RWPE2 (cell line): Measurements from ENCODE around the gene BCL2L1.

Experiments used
- ATAC-seq: fragments of 200-7000 bp; cut with Tn5 transposase; 3 replicates; pipeline ENCODE4 v1.9.1; 2021; ENCODE audit warnings: low read depth
- DNase-seq: peaks from one replicate; pipeline ENCODE4 v3.0.0-alpha.2; 2020; ENCODE audit warnings: low spot score
- H3K27ac ChIP-seq: fragments of 450-650 bp; 2 replicates; pipeline ENCODE4 v1.5.1; 2017; ENCODE audit warnings: mild to moderate bottlenecking; ENCODE audit not compliant: poor library complexity, severe bottlenecking
- H3K27me3 ChIP-seq: fragments of 250-450 bp; sonication (Bioruptor Pico); 2 replicates; pipeline ENCODE4 v1.5.1; 2021; ENCODE audit warnings: mild to moderate bottlenecking, moderate library complexity; ENCODE audit not compliant: insufficient read depth, poor library complexity, severe bottlenecking
- H3K36me3 ChIP-seq: fragments of 250-450 bp; sonication (Bioruptor Pico); 2 replicates; pipeline ENCODE4 v1.5.1; 2020; ENCODE audit warnings: low read depth, mild to moderate bottlenecking, moderate library complexity
- H3K4me1 ChIP-seq: fragments of 250-450 bp; sonication (Bioruptor Pico); 2 replicates; pipeline ENCODE4 v1.5.1; 2021; ENCODE audit warnings: mild to moderate bottlenecking, moderate library complexity; ENCODE audit not compliant: insufficient read depth, poor library complexity, severe bottlenecking
- H3K4me3 ChIP-seq: fragments of 250-450 bp; sonication (Bioruptor Pico); 2 replicates; pipeline ENCODE4 v1.5.1; 2021; ENCODE audit warnings: mild to moderate bottlenecking, moderate library complexity; ENCODE audit not compliant: severe bottlenecking
- H3K9me3 ChIP-seq: fragments of 250-450 bp; sonication (Bioruptor Pico); 2 replicates; pipeline ENCODE4 v1.5.1; 2021; ENCODE audit warnings: mild to moderate bottlenecking, moderate library complexity; ENCODE audit not compliant: severe bottlenecking
- TF ChIP-seq, protein P1 (sequence below): fragments of 450-650 bp; IDR thresholded peaks from one replicate; pipeline ENCODE4 v1.5.1; 2017; ENCODE audit warnings: mild to moderate bottlenecking, moderate library complexity; ENCODE audit not compliant: poor library complexity, severe bottlenecking

Gene BCL2L1

DNA sequence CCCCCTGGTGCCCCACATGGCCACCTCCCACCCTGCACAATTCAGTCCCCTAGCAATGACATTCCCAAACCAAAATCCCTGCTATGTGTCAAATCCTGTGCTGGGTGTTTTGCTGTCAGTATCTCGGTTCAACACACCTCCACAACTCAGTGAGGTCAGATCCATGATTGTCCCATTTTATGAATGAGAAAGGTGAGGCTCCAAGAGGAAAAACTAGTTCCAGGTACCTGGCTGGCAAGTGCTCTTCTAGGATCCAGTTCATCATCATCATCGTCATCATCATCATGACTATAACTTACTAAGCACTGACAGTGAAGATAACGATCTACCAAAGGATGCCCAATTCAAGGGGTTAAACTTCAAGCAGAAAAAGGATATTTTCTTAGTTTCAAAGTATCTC is 102.4 kb downstream of the BCL2L1 start:
- no peak for ATAC-seq
- Histone ChIP-seq H3K4me3 (no peak overlapping the region), H3K4me1 (no peaks in the 10 kb centered on the region), H3K27ac (no peak overlapping the region), H3K36me3 (no peaks in the 10 kb centered on the region), H3K27me3 (no peaks in the 10 kb centered on the region), H3K9me3 (no peaks in the 10 kb centered on the region)
- TF ChIP-seq, protein P1, sequence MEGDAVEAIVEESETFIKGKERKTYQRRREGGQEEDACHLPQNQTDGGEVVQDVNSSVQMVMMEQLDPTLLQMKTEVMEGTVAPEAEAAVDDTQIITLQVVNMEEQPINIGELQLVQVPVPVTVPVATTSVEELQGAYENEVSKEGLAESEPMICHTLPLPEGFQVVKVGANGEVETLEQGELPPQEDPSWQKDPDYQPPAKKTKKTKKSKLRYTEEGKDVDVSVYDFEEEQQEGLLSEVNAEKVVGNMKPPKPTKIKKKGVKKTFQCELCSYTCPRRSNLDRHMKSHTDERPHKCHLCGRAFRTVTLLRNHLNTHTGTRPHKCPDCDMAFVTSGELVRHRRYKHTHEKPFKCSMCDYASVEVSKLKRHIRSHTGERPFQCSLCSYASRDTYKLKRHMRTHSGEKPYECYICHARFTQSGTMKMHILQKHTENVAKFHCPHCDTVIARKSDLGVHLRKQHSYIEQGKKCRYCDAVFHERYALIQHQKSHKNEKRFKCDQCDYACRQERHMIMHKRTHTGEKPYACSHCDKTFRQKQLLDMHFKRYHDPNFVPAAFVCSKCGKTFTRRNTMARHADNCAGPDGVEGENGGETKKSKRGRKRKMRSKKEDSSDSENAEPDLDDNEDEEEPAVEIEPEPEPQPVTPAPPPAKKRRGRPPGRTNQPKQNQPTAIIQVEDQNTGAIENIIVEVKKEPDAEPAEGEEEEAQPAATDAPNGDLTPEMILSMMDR = no peak
- no peak for DNase-seq

DNA sequence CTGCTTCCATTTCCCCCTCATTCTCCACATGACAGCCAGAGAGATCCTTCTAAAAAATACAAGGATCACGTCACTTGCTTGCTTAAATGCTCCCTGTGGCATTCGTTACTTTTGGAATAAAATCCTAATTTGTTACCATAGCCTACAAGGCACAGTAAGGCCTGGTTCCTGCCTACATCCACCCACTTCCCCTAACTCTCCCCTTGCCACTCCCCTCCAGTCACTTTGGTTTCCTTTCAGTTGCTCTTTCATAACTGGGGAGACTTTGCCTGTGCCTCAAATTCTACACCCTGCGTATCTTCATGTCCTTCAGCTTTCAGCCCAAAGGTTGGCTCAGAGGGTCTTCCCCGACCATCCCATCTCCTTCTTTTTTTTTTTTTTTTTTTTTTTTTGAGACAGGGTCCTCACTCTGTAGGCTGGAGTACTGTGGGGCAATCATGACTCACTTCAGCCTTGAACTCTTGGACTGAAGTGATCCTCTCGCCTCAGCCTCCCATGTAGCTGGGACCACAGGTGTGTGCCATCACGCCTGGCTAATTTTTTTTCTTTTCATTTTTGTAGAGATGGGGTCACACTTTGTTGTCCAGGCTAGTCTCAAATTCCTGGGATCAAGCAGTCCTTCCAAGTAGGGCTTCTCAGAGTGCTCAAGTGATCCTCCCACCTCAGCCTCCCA is 105.1 kb downstream of the BCL2L1 start:
- no peak for DNase-seq
- Histone ChIP-seq H3K4me1 (peaks cover under 1% of the 10 kb centered on the region), H3K27ac (no peak overlapping the region), H3K36me3 (no peaks in the 10 kb centered on the region), H3K4me3 (no peak overlapping the region), H3K27me3 (no peaks in the 10 kb centered on the region), H3K9me3 (no peaks in the 10 kb centered on the region)
- ATAC-seq = no peak
- TF ChIP-seq, protein P1 = no peak

DNA sequence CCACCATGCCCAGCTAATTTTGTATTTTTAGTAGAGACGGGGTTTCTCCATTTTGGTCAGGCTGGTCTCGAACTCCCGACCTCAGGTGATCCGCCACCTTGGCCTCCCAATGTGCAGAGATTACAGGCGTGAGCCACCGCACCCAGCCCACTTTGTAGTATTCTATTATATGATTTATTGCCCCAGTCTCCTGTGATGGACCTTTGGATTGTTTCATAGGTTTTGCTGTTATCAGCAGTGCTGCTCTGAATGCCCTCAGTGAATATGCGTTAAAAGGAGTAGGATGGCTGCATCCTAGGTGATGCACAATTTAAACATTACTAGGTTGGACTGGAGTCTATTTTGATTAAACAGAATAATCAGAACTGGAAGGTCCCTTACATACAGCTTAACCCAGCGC is 107.3 kb downstream of the BCL2L1 start:
- TF ChIP-seq, protein P1 = no peak
- ATAC-seq (no peak), DNase-seq (no peak)
- Histone ChIP-seq H3K36me3 (no peaks in the 10 kb centered on the region), H3K27me3 (no peaks in the 10 kb centered on the region), H3K9me3 (no peaks in the 10 kb centered on the region), H3K27ac (no peak overlapping the region), H3K4me1 (peaks cover 20% of the 10 kb centered on the region), H3K4me3 (no peak overlapping the region)
